GM12878 (cell line): ENCODE data around the gene CDC25A. TPM values are rescaled to one million over a fixed set of nuclear protein-coding genes. Genes with fewer than 3 reads are reported as not detected.

Experiments
- ATAC-seq: fragments of 200-7000 bp; cut with Tn5 transposase; 3 replicates; pipeline ENCODE4 v1.9.1; 2020; ENCODE audit warnings: mild to moderate bottlenecking, moderate library complexity
- BruUV-seq: library from RNA; stranded (reverse); fragments of 400-500 nt; replicated peaks from 2 replicates; lab custom pipeline; 2021; lab: Mats Ljungman, UMichigan
- CTCF ChIA-PET: fragments of 300-600 bp; sonication (Branson Sonifier 250); formaldehyde crosslinking; extraction: SDS; loops from one replicate; lab custom pipeline; 2021; ENCODE audit warnings: inconsistent platforms; lab: Yijun Ruan, JAX
- POLR2A ChIA-PET: fragments of 350-600 bp; formaldehyde crosslinking; extraction: SDS; loops from one replicate; lab custom pipeline; 2021; ENCODE audit warnings: inconsistent platforms; lab: Charles Lee
- RAD21 ChIA-PET: fragments of 300-600 bp; sonication (Branson Sonifier 250); formaldehyde crosslinking; loops from one replicate; lab custom pipeline; 2023; ENCODE audit warnings: antibody characterized with exemption; ENCODE audit not compliant: unreplicated experiment; lab: Charles Lee
- SMC1A ChIA-PET: fragments of 300-600 bp; sonication (Branson Sonifier 250); formaldehyde crosslinking; loops from one replicate; lab custom pipeline; 2023; ENCODE audit not compliant: unreplicated experiment, uncharacterized antibody; lab: Charles Lee
- DNase-seq: peaks from one replicate; pipeline ENCODE4 v3.0.0-alpha.2; 2011; ENCODE audit warnings: low read depth, low spot score
- FAIRE-seq: peaks from 3 replicates; lab custom pipeline; 2011; peaks lifted over from hg19 to GRCh38; lab: Jason Lieb, UNC
- H2AFZ ChIP-seq: 2 replicates; pipeline ENCODE4 v1.6.0; 2011; ENCODE audit warnings: low read depth, low read length, control low read depth; ENCODE audit not compliant: control insufficient read depth
- H3K27ac ChIP-seq: 2 replicates; pipeline ENCODE4 v1.5.1; 2011; ENCODE audit warnings: control low read depth; ENCODE audit not compliant: control insufficient read depth, insufficient read depth
- H3K27me3 ChIP-seq, 2 experiments: replicated peaks in 1 of 2; 2 replicates each; pipeline versions ENCODE4 v1.6.0 to v1.6.1; 2011; ENCODE audit warnings: low read length in 1 of 2; ENCODE audit not compliant: control insufficient read depth in 2 of 2, insufficient read depth in 2 of 2
- H3K36me3 ChIP-seq, 2 experiments: 2 replicates each; pipeline ENCODE4 v1.5.1; 2011; ENCODE audit warnings: low read length in 1 of 2; ENCODE audit not compliant: control insufficient read depth in 2 of 2, insufficient read depth in 2 of 2
- H3K4me1 ChIP-seq: 2 replicates; pipeline ENCODE4 v1.6.1; 2011; ENCODE audit warnings: mild to moderate bottlenecking, low read length, moderate library complexity, mixed read lengths; ENCODE audit not compliant: control insufficient read depth, insufficient read depth
- H3K4me2 ChIP-seq: 2 replicates; pipeline ENCODE4 v1.6.0; 2011; ENCODE audit warnings: control low read depth; ENCODE audit not compliant: control insufficient read depth, insufficient read depth
- H3K4me3 ChIP-seq: fragments of 200-600 bp; sonication (generic); 2 replicates; pipeline ENCODE4 v1.5.1; 2016
- H3K79me2 ChIP-seq: 2 replicates; pipeline ENCODE4 v1.6.0; 2011; ENCODE audit warnings: low read length; ENCODE audit not compliant: control insufficient read depth, insufficient read depth
- H3K9ac ChIP-seq: 2 replicates; pipeline ENCODE4 v1.8.0; 2011; ENCODE audit warnings: low read length, control low read depth, mixed read lengths; ENCODE audit not compliant: control insufficient read depth, insufficient read depth
- H3K9me3 ChIP-seq: replicated peaks from 3 replicates; pipeline ENCODE4 v1.5.1; 2011; ENCODE audit warnings: mild to moderate bottlenecking, low read length; ENCODE audit not compliant: control insufficient read depth, insufficient read depth
- H4K20me1 ChIP-seq: 2 replicates; pipeline ENCODE4 v1.6.0; 2011; ENCODE audit not compliant: control insufficient read depth, insufficient read depth
- BCLAF1 ChIP-seq: fragments of 450-650 bp; IDR thresholded peaks from 2 replicates; pipeline ENCODE4 v1.6.1; 2017; ENCODE audit warnings: antibody characterized with exemption, mild to moderate bottlenecking, moderate library complexity
- HDAC2 ChIP-seq: fragments of 200-600 bp; sonication (generic); IDR thresholded peaks from 2 replicates; pipeline ENCODE4 v1.6.1; 2017
- HSF1 ChIP-seq: fragments of 150-350 bp; IDR thresholded peaks from 2 replicates; pipeline ENCODE4 v1.6.1; 2014; ENCODE audit warnings: mild to moderate bottlenecking, low read depth, low read length
- NFXL1 ChIP-seq: fragments of 450-650 bp; IDR thresholded peaks from 2 replicates; pipeline ENCODE4 v1.6.1; 2017; ENCODE audit warnings: antibody characterized with exemption, mild to moderate bottlenecking, borderline replicate concordance
- NR2C1 ChIP-seq: fragments of 450-650 bp; IDR thresholded peaks from 2 replicates; pipeline ENCODE4 v1.6.1; 2017; ENCODE audit warnings: antibody characterized with exemption, mild to moderate bottlenecking, moderate library complexity
- POLR2AphosphoS5 ChIP-seq: IDR thresholded peaks from 2 replicates; pipeline ENCODE4 v1.6.1; 2011; ENCODE audit warnings: mild to moderate bottlenecking, low read length, inconsistent platforms
- SIX5 ChIP-seq: IDR thresholded peaks from 2 replicates; pipeline ENCODE4 v1.6.1; 2011; ENCODE audit warnings: mild to moderate bottlenecking, low read depth, low read length, moderate library complexity; ENCODE audit not compliant: severe bottlenecking
- SMAD5 ChIP-seq: IDR thresholded peaks from 2 replicates; pipeline ENCODE4 v1.6.1; 2016; ENCODE audit warnings: antibody characterized with exemption, low read depth
- SMARCA5 ChIP-seq: fragments of 450-650 bp; IDR thresholded peaks from 2 replicates; pipeline ENCODE4 v1.6.1; 2017; ENCODE audit warnings: mild to moderate bottlenecking
- WRNIP1 ChIP-seq: IDR thresholded peaks from 2 replicates; pipeline ENCODE4 v1.6.1; 2011; ENCODE audit warnings: low read depth, low read length, improper control_type of control experiment, borderline replicate concordance
- ZBTB11 ChIP-seq: fragments of 450-650 bp; formaldehyde crosslinking; IDR thresholded peaks from 2 replicates; pipeline ENCODE4 v1.5.0; 2022; ENCODE audit warnings: mild to moderate bottlenecking, missing genetic modification characterization
- WGBS: methylation state at CpG from one replicate; pipeline ENCODE4 v1.1.6; 2016; ENCODE audit warnings: low lambda C conversion rate; ENCODE audit not compliant: insufficient replicate concordance, insufficient coverage; ENCODE audit errors: missing lambda C conversion rate; 5-methylcytosine and 5-hydroxymethylcytosine counted together
- in situ Hi-C: fragments of 300-500 bp; cut with MboI; formaldehyde crosslinking; loops from 9 replicates; pipeline ENCODE4 v1.14.3; 2018; ENCODE audit warnings: mixed read lengths
- intact Hi-C: fragments of 100-400 bp; cut with micrococcal nuclease; formaldehyde crosslinking; loops from one replicate; pipeline ENCODE4 v1.14.2; 2022; ENCODE audit not compliant: unreplicated experiment
- polyA plus RNA-seq, 11 experiments: library from polyadenylated mRNA; depleted of rRNA in 4 of 11; unstranded in 6 of 11; stranded (reverse) in 5 of 11; fragments of >200 nt; fragmentation: Nextera tagmentation in 4 of 11; fragmentation: Illumina TruSeq in 1 of 11; extraction: Ambion mirVana in 4 of 11; extraction: Trizol in 1 of 11; gene quantifications; 1 replicate in 1 of 11; 2 replicates in 10 of 11; pipeline versions ENCODE4 v1.2.1 to v1.2.3, GENCODE V29; 2011 to 2016; ENCODE audit warnings: inconsistent platforms in 2 of 11, missing spikeins in 2 of 11, low read depth in 1 of 11
- total RNA-seq, 4 experiments: library from RNA; depleted of rRNA in 3 of 4; stranded (reverse); fragments of >200 nt in 3 of 4; fragmentation: Illumina TruSeq in 1 of 4; extraction: Trizol in 1 of 4; gene quantifications; 2 replicates each; pipeline versions ENCODE4 v1.2.1 to v1.2.3, GENCODE V29; 2013 to 2021
- TF ChIP-seq, protein P1 (sequence below): IDR thresholded peaks from 2 replicates; pipeline ENCODE4 v1.6.1; 2012; ENCODE audit warnings: low read depth, low read length, improper control_type of control experiment
- TF ChIP-seq, protein P2 (sequence below): IDR thresholded peaks from 2 replicates; pipeline ENCODE4 v1.6.1; 2011; ENCODE audit warnings: low read depth, mild to moderate bottlenecking, low read length, moderate library complexity, borderline replicate concordance; ENCODE audit errors: extremely low read depth

Gene CDC25A
- total and polyA plus RNA-seq, 10 of the 15 experiments (the other 5 are each of a cell fraction or from before 2014, with no cell fraction given): 2.9 to 36.6 (median 26.9) TPM

DNA sequence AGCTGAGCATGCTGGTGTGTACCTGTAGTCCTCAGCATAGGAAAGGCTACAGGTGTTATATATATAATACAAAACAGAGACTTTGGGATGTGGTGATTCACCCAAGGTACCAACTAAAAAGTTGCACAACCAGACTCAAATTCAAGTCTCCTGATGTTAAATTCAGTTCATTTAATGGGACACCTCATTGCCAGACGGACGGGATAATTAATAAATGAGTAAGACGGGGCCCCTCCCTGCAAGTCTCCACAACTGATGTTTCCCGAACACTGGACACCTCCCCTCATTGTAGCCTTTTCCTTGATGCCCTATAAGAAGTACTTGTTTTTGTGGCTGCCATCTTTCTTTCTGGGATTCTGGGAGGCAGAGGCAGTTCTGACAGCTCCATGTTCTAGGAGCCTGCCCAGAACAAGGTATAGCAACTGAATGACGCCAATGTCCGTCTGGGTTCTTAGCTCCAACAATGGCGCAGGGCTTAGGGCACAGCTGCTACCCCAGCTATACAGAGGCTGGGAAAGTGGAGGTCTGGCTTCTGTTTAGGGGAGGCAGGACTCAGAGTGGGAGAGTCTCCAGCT is 50.7 kb downstream of the CDC25A start:
- Histone ChIP-seq H3K79me2 (no peaks in the 10 kb centered on the region), H3K36me3 (no peaks in the 10 kb centered on the region), H3K27me3 (no peaks in the 10 kb centered on the region; a peak in 1 of 4 replicates), H2AFZ (no peak overlapping the region), H3K4me1 (peaks cover 12% of the 10 kb centered on the region), H3K9me3 (no peaks in the 10 kb centered on the region), H3K4me2 (no peak overlapping the region), H3K9ac (no peak overlapping the region), H4K20me1 (no peaks in the 10 kb centered on the region), H3K27ac (no peak overlapping the region), H3K4me3 (no peak overlapping the region)
- 84% methylated on average over 7 of the region's 7 CpGs for WGBS
- ChIA-PET POLR2A (interaction anchor here (1.1 kb wide), 1 partner anchor 10 kb away, joined by 3 read pairs; no protein-coding TSS in a partner anchor), RAD21 (no interaction called here), CTCF (interaction anchor here (0.9 to 1.2 kb wide), 3 partner anchors 15 to 149 kb away, joined by 3 read pairs; no protein-coding TSS in a partner anchor), SMC1A (no interaction called here)
- intact Hi-C loops: no loop called here
- FAIRE-seq (no peak), ATAC-seq (no peak), DNase-seq (no peak)
- in situ Hi-C loops: no loop called here
- BruUV-seq: no TSS peak
- TF ChIP-seq SMARCA5: no peak
- TF ChIP-seq, protein P1, sequence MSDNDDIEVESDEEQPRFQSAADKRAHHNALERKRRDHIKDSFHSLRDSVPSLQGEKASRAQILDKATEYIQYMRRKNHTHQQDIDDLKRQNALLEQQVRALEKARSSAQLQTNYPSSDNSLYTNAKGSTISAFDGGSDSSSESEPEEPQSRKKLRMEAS: no peak
- no peak for TF ChIP-seq NR2C1
- TF ChIP-seq HDAC2: no peak
- no peak for TF ChIP-seq SIX5
- TF ChIP-seq NFXL1: no peak
- TF ChIP-seq BCLAF1: no peak
- TF ChIP-seq SMAD5: no peak
- TF ChIP-seq POLR2AphosphoS5: no peak
- TF ChIP-seq HSF1: no peak
- TF ChIP-seq ZBTB11 (CRISPR knock-in tag): no peak
- TF ChIP-seq, protein P2, sequence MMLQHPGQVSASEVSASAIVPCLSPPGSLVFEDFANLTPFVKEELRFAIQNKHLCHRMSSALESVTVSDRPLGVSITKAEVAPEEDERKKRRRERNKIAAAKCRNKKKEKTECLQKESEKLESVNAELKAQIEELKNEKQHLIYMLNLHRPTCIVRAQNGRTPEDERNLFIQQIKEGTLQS: no peak
- TF ChIP-seq WRNIP1: no peak
